ENCODE results near the gene KCMF1. TPM values are rescaled to one million over a fixed set of nuclear protein-coding genes. Genes with fewer than 3 reads are reported as not detected.

Gene KCMF1
- total and polyA plus RNA-seq, 2 of the 13 experiments (the other 11 are each of a cell fraction or from before 2014, with no cell fraction given): 62.1 to 116 TPM

DNA sequence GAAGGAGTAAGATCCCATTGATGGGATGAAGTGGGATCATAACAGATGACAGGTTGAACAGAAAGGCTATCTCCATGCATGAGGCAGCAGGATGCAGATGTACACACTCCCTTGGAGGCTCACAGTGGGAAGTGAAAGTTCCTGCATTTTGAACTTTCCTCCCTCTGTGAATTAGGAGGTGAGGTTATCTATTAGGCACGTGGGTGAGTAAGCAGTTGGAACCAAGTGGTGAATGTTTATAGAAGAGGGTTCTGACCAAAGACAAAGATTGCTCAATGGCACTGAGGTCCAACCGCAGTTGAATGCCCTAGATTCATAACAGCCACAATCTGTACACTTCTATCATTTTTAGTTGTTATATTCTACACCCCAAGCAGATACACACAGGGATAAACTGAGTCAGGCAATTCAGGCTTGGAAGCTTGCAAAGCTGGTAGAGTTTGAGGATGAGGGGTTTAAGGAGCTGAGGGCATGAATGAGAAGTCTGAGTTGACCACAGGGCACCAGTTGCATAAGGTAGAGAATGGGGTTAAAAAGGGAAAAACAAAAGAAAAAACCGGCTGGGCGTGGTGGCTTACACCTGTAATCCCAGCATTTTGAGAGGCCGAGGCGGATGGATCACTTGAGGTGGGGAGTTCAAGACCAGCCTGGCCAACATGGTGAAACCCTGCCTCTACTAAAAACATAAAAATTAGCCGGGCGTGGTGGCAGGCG is 7.1 kb upstream of the KCMF1 start (continued):
- TF ChIP-seq, protein P1, sequence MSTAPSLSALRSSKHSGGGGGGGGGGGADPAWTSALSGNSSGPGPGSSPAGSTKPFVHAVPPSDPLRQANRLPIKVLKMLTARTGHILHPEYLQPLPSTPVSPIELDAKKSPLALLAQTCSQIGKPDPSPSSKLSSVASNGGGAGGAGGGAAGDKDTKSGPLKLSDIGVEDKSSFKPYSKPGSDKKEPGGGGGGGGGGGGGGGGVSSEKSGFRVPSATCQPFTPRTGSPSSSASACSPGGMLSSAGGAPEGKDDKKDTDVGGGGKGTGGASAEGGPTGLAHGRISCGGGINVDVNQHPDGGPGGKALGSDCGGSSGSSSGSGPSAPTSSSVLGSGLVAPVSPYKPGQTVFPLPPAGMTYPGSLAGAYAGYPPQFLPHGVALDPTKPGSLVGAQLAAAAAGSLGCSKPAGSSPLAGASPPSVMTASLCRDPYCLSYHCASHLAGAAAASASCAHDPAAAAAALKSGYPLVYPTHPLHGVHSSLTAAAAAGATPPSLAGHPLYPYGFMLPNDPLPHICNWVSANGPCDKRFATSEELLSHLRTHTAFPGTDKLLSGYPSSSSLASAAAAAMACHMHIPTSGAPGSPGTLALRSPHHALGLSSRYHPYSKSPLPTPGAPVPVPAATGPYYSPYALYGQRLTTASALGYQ (CRISPR knock-in tag; IDR thresholded peaks at IDR 0.05): peak; percentile 73
- TF ChIP-seq, protein P2, sequence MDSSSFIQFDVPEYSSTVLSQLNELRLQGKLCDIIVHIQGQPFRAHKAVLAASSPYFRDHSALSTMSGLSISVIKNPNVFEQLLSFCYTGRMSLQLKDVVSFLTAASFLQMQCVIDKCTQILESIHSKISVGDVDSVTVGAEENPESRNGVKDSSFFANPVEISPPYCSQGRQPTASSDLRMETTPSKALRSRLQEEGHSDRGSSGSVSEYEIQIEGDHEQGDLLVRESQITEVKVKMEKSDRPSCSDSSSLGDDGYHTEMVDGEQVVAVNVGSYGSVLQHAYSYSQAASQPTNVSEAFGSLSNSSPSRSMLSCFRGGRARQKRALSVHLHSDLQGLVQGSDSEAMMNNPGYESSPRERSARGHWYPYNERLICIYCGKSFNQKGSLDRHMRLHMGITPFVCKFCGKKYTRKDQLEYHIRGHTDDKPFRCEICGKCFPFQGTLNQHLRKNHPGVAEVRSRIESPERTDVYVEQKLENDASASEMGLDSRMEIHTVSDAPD (CRISPR knock-in tag; IDR thresholded peaks at IDR 0.05): peak; percentile 38; the same call in 1 of the 2 replicates
- peak; percentile 93 for TF ChIP-seq HDAC1 (CRISPR knock-in tag; IDR thresholded peaks at IDR 0.05)
- TF ChIP-seq SOX5 (CRISPR knock-in tag; IDR thresholded peaks at IDR 0.05; ENCODE audit: borderline replicate concordance): peak; percentile 92
- TF ChIP-seq, protein P3, sequence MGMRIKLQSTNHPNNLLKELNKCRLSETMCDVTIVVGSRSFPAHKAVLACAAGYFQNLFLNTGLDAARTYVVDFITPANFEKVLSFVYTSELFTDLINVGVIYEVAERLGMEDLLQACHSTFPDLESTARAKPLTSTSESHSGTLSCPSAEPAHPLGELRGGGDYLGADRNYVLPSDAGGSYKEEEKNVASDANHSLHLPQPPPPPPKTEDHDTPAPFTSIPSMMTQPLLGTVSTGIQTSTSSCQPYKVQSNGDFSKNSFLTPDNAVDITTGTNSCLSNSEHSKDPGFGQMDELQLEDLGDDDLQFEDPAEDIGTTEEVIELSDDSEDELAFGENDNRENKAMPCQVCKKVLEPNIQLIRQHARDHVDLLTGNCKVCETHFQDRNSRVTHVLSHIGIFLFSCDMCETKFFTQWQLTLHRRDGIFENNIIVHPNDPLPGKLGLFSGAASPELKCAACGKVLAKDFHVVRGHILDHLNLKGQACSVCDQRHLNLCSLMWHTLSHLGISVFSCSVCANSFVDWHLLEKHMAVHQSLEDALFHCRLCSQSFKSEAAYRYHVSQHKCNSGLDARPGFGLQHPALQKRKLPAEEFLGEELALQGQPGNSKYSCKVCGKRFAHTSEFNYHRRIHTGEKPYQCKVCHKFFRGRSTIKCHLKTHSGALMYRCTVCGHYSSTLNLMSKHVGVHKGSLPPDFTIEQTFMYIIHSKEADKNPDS (CRISPR knock-in tag; IDR thresholded peaks at IDR 0.05): peak; percentile 85; the same call in 1 of the 2 replicates
- TF ChIP-seq ETV6 (CRISPR knock-in tag; conservative IDR thresholded peaks at IDR 0.05): no peak
- TF ChIP-seq SP5 (CRISPR knock-in tag; IDR thresholded peaks at IDR 0.05; ENCODE audit: borderline replicate concordance, low read depth): peak; percentile 66
- TF ChIP-seq ZNF790 (CRISPR knock-in tag; IDR thresholded peaks at IDR 0.05; ENCODE audit: borderline replicate concordance): no peak
- TF ChIP-seq GABPA (IDR thresholded peaks at IDR 0.05; ENCODE audit: low read depth, low read length): no peak
- no peak; the same call in none of the 2 replicates for TF ChIP-seq GABPA (CRISPR knock-in tag; IDR thresholded peaks at IDR 0.05; ENCODE audit: low read depth)
- no peak for TF ChIP-seq KLF11 (CRISPR knock-in tag; IDR thresholded peaks at IDR 0.05)
- TF ChIP-seq SIX4 (CRISPR knock-in tag; IDR thresholded peaks at IDR 0.05): peak; percentile 61; the same call in 1 of the 2 replicates
- TF ChIP-seq REPIN1 (CRISPR knock-in tag; IDR thresholded peaks at IDR 0.05; ENCODE audit: borderline replicate concordance, low read depth): peak; percentile 97
- TF ChIP-seq, protein P4, sequence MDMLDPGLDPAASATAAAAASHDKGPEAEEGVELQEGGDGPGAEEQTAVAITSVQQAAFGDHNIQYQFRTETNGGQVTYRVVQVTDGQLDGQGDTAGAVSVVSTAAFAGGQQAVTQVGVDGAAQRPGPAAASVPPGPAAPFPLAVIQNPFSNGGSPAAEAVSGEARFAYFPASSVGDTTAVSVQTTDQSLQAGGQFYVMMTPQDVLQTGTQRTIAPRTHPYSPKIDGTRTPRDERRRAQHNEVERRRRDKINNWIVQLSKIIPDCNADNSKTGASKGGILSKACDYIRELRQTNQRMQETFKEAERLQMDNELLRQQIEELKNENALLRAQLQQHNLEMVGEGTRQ (IDR thresholded peaks at IDR 0.05; ENCODE audit: low read depth, low read length): peak; percentile 69
- TF ChIP-seq, protein P4 (CRISPR knock-in tag; IDR thresholded peaks at IDR 0.05; ENCODE audit: borderline replicate concordance): peak; percentile 65; the same call in 1 of the 2 replicates
- peak; percentile 90 for TF ChIP-seq FOXO1 (CRISPR knock-in tag; IDR thresholded peaks at IDR 0.05)
- no peak for TF ChIP-seq PHB2 (IDR thresholded peaks at IDR 0.05; ENCODE audit: partially characterized antibody)
- 0 out of 2 replicates have a peak, but pooled peaks have one; percentile 60 for TF ChIP-seq TSC22D2 (CRISPR knock-in tag; IDR thresholded peaks at IDR 0.05; ENCODE audit: borderline replicate concordance)
- 0 out of 2 replicates have a peak, but pooled peaks have one; percentile 55 for TF ChIP-seq MTA1 (CRISPR knock-in tag; IDR thresholded peaks at IDR 0.05; ENCODE audit: borderline replicate concordance)
- TF ChIP-seq TBL1XR1 (IDR thresholded peaks at IDR 0.05; ENCODE audit: borderline replicate concordance, low read length, partially characterized antibody): no peak
- peak; percentile 74 for TF ChIP-seq SOX13 (IDR thresholded peaks at IDR 0.05)
- TF ChIP-seq SOX13 (CRISPR knock-in tag; conservative IDR thresholded peaks at IDR 0.05 in 1 of 2, IDR thresholded peaks at IDR 0.05 in 1 of 2): peak in 1 of 2 experiments; percentile 88; a peak in 2 of 4 replicates
- TF ChIP-seq PHF21A (CRISPR knock-in tag; IDR thresholded peaks at IDR 0.05): peak; percentile 93
